A673 (cell line): ENCODE data around the gene GRIN2A. TPM values are rescaled to one million over a fixed set of nuclear protein-coding genes. Genes with fewer than 3 reads are reported as not detected.

ENCODE experiments used
- BruUV-seq: library from RNA; stranded (reverse); fragments of 400-500 nt; replicated peaks from 2 replicates; lab custom pipeline; 2021; lab: Mats Ljungman, UMichigan
- CTCF ChIA-PET: fragments of 300-600 bp; sonication (Branson Sonifier 250); formaldehyde crosslinking; loops from one replicate; lab custom pipeline; 2022; ENCODE audit warnings: antibody characterized with exemption; lab: Charles Lee
- POLR2A ChIA-PET: fragments of 300-600 bp; sonication (Branson Sonifier 250); formaldehyde crosslinking; loops from one replicate; lab custom pipeline; 2022; ENCODE audit warnings: antibody characterized with exemption; ENCODE audit not compliant: low non-redundant PET; lab: Charles Lee
- DNase-seq: peaks from one replicate; pipeline ENCODE4 v3.0.0-alpha.2; 2015; ENCODE audit warnings: low spot score
- H3K27ac ChIP-seq: fragments of 200-600 bp; sonication (generic); 2 replicates; pipeline ENCODE4 v1.5.1; 2016; ENCODE audit warnings: mixed run types, low read depth, mild to moderate bottlenecking, mixed read lengths, antibody characterized with exemption, low read length; ENCODE audit not compliant: poor library complexity, severe bottlenecking
- H3K27me3 ChIP-seq: fragments of 200-600 bp; sonication (generic); replicated peaks from 2 replicates; pipeline ENCODE4 v1.6.1; 2017; ENCODE audit warnings: mixed run types, low read depth, mild to moderate bottlenecking, mixed read lengths, antibody characterized with exemption, low read length; ENCODE audit not compliant: insufficient read depth, poor library complexity
- H3K36me3 ChIP-seq: fragments of 200-600 bp; sonication (generic); 2 replicates; pipeline ENCODE4 v1.6.1; 2016; ENCODE audit warnings: mixed run types, mild to moderate bottlenecking, mixed read lengths, antibody characterized with exemption, low read length; ENCODE audit not compliant: insufficient read depth, poor library complexity, severe bottlenecking
- H3K4me1 ChIP-seq: fragments of 200-600 bp; sonication (generic); 2 replicates; pipeline ENCODE4 v1.6.1; 2017; ENCODE audit warnings: mixed run types, mild to moderate bottlenecking, mixed read lengths, antibody characterized with exemption, low read length; ENCODE audit not compliant: insufficient read depth, poor library complexity, severe bottlenecking
- H3K4me3 ChIP-seq: fragments of 200-600 bp; sonication (generic); 2 replicates; pipeline ENCODE4 v1.5.1; 2016; ENCODE audit warnings: low read depth, mixed run types, mild to moderate bottlenecking, mixed read lengths, low read length; ENCODE audit not compliant: poor library complexity, severe bottlenecking
- H3K9me3 ChIP-seq: fragments of 200-600 bp; sonication (generic); 2 replicates; pipeline ENCODE4 v1.6.1; 2016; ENCODE audit warnings: mixed run types, low read depth, mild to moderate bottlenecking, mixed read lengths, antibody characterized with exemption, low read length; ENCODE audit not compliant: poor library complexity, severe bottlenecking
- CTCF ChIP-seq: fragments of 300-800, 200-600 bp; sonication (generic); conservative IDR thresholded peaks from 2 replicates; pipeline ENCODE4 v1.5.1; 2017; ENCODE audit warnings: low read depth, mild to moderate bottlenecking, antibody characterized with exemption, low read length, moderate library complexity, mixed read lengths
- EZH2 ChIP-seq: fragments of 200-600 bp; sonication (generic); IDR thresholded peaks from 2 replicates; pipeline ENCODE4 v1.6.1; 2017; ENCODE audit warnings: borderline replicate concordance, low read depth, mild to moderate bottlenecking, mixed read lengths, antibody characterized with exemption, low read length; ENCODE audit not compliant: poor library complexity, severe bottlenecking
- intact Hi-C: fragments of 100-400 bp; cut with micrococcal nuclease; formaldehyde crosslinking; loops from one replicate; pipeline ENCODE4 v1.10.0; 2022; ENCODE audit not compliant: unreplicated experiment
- total RNA-seq: library from RNA; stranded (reverse); gene quantifications from 2 replicates; pipeline ENCODE4 v1.2.3, GENCODE V29; 2021

Gene GRIN2A
- total RNA-seq, 1 experiment from 2014 or later, result 1.2 TPM

DNA sequence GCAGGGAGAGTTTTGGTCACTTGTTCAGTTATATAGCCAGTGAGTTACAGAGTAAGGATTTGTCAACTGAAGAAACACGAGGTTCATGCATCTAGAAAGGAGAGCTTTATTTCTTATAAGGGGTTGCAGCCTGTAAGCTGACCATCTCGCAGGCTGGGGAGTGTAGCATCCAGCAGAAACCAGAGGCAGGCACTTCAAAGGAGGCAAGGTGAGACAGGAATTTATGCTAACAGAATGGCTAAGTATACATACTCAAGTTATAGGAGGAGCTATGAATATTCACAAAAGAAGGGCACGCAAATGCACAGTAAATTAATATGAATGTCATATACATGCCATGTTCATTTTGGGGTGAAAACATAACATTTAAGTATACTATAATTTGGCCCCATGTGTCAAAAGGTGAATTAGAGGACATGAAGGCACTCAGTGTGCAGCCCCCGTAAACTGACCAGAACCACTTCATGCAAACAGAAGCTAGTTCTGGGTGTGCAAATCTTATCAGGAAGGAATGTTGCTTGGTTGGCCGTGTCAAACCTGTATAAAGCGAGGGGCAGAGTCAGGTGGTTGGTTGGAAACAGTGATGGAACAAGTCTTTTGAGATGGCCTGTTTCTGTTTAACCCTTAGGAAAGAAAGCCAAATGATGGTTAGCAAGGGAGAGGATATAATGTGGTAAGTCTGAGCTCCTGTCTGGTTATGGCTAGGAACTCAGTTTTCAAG is 97.0 kb downstream of the GRIN2A start:
- no peaks in the 10 kb centered on the region for H3K36me3 ChIP-seq
- no peak overlapping the region for H3K27ac ChIP-seq
- DNase-seq, result no peak
- ChIA-PET POLR2A (no interaction called here), CTCF (no interaction called here)
- no peaks in the 10 kb centered on the region for H3K27me3 ChIP-seq
- no peak for TF ChIP-seq CTCF
- no TSS peak for BruUV-seq
- intact Hi-C loops, result no loop called here
- H3K4me3 ChIP-seq, result no peak overlapping the region
- no peaks in the 10 kb centered on the region for H3K4me1 ChIP-seq
- no peaks in the 10 kb centered on the region for H3K9me3 ChIP-seq

DNA sequence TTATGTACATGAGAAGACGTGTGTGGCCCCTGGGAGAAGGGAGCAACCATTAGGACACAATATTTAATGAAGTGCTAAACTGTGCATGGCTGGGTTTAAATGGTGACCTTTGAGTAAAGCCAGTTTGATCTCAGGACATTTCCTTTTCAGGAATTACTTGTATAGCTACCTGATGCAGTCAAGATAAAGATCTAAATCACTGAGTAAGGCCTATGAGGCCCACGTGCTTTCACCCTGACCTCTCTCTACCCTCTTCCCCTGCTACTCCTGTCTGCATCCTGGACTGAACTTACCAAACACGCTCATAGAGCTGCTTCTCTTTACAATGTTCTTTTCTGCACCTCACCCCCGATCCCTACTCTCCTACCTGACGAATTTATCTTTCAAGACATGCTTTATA is 98.9 kb downstream of the GRIN2A start:
- no peak for TF ChIP-seq EZH2
- no peak for TF ChIP-seq CTCF
- POLR2A ChIA-PET, result no interaction called here
- DNase-seq, result no peak
- Histone ChIP-seq H3K4me1 (no peaks in the 10 kb centered on the region), H3K27ac (no peak overlapping the region), H3K27me3 (no peaks in the 10 kb centered on the region), H3K9me3 (no peaks in the 10 kb centered on the region), H3K36me3 (no peaks in the 10 kb centered on the region), H3K4me3 (no peak overlapping the region)
- CTCF ChIA-PET, result no interaction called here
- intact Hi-C loops, result no loop called here
- BruUV-seq, result no TSS peak

DNA sequence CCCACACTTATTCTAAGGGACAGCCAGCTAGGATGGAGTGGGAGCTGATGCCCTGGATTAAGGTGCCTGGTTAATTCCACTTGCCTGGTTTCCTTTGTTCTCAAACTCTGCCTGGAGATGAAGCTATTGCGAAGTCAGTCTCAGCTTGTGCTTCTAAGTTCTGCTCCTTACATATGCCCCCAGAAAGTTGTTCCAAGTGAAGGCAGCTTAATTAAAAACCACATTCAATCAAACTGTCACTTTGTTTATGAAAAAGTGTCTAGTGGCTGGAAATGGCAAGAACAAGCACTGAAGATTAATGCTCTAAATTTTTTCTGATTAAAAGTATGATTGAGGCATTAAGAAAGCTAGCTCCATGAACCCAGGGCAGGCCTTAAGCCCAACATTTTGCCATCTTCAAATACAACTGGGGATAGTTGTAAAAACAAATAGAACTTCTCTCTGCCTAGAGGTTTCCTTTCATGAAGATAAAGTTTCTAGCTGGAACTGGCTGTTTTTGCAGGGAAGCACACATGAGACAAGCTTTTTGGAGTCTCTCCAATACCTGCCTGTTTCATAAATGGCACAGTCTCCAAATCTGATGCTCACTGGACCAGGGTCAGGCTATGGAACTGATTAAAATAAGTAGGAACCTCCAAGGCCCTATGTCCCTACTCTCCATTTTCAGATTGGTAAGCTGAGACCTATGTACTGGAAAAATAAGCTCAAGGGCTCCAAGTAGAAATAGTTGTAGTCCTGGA is 100.9 kb downstream of the GRIN2A start:
- no peak for TF ChIP-seq CTCF
- TF ChIP-seq EZH2, result no peak
- no peak overlapping the region for H3K4me3 ChIP-seq
- BruUV-seq, result no TSS peak
- ChIA-PET CTCF (no interaction called here), POLR2A (no interaction called here)
- H3K36me3 ChIP-seq, result no peaks in the 10 kb centered on the region
- no peaks in the 10 kb centered on the region for H3K27me3 ChIP-seq
- intact Hi-C loops, result no loop called here
- no peak for DNase-seq
- no peaks in the 10 kb centered on the region for H3K9me3 ChIP-seq
- no peaks in the 10 kb centered on the region for H3K4me1 ChIP-seq
- H3K27ac ChIP-seq, result no peak overlapping the region
